Kasumi-1 (cell line): ENCODE data around the gene CFAP119.

Source experiments
- DNase-seq, 2 experiments: peaks; one replicate each; lab custom pipeline; 2025; lab: John Stamatoyannopoulos, UW

The CFAP119 gene

GRCh38 chr16:30762991-30763725 is 1.3 kb upstream of the CFAP119 start:
- DNase-seq = no peak

- peak; percentile 30 to 46 for DNase-seq
These were observed 385 bp downstream of the CFAP119 start for GRCh38 chr16:30761427-30761927.

DNA sequence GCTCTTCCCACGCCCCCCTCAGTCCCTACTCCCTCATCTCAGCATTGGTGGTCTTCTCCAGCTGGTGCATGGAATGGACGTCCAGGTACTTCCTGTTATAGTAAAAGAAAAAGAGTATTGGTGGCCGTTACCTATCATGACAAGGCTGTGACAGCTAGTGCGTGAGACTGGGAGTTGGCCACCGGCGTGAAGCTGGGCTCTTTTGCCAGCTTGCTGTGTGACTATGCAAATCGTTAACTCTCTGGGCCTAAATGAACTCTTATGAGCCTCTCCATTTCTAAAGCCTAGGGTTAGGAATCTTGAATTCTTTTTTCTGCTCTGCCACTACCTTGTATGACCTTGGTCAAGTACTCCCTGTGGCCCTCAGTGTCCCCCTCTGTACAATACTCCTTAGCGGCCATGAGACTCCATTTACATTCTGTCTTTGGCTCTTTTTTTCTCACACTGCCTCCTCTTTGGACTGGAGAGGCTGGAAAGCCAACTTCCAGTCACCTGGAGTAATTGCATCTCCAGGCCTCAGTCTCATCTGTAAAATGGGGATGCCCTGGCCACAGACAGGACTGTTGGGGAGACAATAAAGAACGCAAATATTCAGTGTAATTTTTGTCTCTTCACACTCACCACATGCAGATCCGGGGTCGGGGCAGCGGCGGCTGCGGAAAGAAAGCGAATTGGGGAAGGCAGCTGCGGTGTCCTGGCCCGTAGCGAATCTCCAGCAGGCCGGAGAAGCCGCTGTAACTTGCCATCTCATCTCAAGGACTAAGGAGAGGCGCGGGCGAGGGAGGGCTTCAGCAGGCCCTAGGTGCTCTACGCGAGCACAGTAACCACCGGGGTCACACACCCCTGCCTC is 1.1 kb downstream of the CFAP119 start:
- DNase-seq = no peak

DNA sequence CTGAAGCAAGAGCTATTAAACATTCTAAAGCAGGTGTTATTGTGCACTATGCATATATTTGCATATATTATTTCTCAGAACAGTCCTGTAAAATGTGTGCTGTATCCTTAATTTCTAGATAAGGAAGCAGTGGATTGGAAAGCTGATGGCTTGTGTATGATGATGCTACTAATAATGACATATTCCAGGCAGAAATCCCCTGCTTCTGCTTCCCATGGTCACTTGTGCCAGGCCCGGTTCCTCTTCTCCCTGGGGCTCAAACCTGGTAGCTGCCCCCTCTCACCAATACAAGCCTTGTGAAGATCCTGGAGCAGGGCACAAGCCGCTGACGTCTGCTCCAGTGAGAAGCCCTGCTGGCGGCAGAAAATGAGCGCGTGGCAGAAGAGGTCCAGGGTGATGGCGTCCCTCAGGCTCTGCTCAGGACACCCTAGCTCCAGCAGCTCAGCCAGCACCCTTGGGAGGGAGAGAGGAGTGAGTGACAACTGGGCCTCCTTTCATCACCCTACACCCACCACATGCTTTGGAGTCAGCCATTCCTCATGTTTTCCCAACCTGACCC is 1.8 kb downstream of the CFAP119 start:
- no peak for DNase-seq

GRCh38 chr16:30758988-30759491 is 2.8 kb downstream of the CFAP119 start:
- peak; percentile 70 to 82 for DNase-seq

DNA sequence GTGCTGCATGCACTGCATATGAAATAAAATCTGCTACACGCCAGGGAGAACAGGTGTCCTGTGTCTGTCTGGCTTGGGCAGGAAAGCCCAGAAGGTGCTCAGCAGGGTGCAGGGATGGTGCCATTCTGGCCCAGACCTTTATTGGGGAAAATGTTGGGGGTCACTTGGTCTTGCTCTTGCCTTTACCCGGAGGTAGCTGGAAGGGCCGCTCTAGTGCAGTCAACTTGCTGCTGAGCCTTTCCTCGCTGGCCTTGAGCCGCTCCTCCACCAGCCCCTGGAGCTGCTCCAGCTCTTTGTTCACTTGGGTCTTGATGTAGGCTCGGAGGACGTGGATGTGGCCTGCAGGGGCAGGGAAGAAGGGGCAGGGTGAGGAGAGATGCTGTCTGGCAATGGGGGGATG is 4.5 kb downstream of the CFAP119 start:
- no peak for DNase-seq

DNA sequence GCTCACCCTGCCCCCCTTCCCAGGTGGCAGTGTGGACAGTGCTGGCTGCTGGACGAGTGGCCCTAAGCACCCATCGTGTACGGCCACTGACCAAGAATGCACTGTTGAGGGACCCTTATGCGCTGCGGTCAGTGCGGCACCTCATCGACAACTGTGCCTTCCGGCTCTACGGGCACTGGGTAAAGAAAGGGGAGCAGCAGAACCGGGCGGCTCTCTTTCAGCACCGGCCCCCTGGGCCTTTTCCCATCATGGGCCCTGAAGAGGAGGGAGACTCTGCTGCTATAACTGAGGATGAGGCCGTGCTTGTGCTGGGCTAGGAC is 5.1 kb downstream of the CFAP119 start:
- DNase-seq = no peak

DNA sequence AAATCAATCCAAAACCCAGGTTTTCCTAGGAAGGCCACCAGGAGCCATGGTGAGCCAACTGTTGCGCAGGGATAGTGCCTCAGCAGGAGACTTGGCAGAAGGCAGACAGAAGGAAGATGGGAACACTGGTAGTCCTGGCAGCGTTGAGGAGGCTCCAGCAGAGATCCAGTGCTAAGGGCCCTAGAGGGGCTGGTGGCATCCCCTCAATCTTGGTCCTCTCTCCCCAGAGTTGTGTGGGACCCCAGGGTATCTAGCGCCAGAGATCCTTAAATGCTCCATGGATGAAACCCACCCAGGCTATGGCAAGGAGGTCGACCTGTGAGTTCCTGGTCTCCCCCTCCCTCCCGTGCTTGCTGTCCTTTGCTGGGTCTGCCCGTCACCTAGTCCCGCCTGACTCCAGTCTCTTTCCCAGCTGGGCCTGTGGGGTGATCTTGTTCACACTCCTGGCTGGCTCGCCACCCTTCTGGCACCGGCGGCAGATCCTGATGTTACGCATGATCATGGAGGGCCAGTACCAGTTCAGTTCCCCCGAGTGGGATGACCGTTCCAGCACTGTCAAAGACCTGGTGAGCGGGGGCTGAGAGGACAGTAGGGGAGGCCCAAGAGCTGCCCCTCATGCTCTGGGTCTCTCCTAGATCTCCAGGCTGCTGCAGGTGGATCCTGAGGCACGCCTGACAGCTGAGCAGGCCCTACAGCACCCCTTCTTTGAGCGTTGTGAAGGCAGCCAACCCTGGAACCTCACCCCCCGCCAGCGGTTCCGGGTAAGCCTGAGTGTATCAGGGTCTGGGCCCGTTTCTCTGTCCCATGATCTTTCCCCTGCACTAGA is 5.7 kb downstream of the CFAP119 start:
- DNase-seq = no peak

- no peak for DNase-seq
These were observed 8.3 kb downstream of the CFAP119 start for GRCh38 chr16:30753596-30753995.

DNA sequence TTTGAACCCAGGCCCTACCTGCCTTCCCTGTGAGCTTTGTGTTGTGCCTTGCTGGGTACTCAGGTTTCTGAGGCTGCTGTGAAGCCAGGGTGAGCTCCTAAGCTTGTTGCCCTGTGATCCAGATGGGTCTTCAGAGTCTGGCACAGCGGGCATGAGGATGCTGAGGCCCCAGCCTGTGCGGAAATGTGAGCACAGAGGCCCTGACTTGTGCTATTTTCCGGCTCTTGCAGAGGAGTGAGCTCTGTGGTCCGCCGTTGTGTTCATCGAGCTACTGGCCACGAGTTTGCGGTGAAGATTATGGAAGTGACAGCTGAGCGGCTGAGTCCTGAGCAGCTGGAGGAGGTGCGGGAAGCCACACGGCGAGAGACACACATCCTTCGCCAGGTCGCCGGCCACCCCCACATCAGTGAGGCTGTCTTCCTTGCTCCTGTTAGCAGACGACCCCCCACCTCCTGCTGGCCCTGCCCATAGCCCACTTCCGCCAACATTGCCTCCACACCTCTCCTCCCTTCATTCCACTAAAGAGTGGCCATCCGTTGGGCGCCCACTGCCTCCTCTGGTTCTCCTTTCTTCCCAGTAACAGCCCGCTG is 10.9 kb downstream of the CFAP119 start:
- no peak for DNase-seq

DNA sequence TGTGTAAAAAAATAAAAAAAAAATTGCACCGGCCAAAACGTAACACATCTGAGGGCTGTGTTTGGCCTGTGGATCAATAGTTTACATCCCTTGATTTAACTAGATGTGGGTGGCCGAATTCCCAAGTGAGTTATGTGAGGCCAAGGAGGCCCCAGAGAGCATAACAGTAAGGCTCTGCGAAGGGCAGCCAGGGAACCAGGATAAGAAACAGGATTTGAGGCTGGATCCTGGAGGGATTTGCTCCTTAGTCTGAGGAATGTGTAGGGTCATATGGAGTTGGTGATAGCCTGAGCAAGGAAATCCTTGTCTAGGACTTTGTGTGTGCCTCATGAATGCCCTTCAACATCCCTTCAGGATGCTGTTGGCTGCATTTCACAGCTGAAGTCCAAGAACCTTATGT is 11.7 kb downstream of the CFAP119 start:
- no peak for DNase-seq

- DNase-seq = no peak
These were observed 13.0 kb downstream of the CFAP119 start for GRCh38 chr16:30748634-30749445.

DNA sequence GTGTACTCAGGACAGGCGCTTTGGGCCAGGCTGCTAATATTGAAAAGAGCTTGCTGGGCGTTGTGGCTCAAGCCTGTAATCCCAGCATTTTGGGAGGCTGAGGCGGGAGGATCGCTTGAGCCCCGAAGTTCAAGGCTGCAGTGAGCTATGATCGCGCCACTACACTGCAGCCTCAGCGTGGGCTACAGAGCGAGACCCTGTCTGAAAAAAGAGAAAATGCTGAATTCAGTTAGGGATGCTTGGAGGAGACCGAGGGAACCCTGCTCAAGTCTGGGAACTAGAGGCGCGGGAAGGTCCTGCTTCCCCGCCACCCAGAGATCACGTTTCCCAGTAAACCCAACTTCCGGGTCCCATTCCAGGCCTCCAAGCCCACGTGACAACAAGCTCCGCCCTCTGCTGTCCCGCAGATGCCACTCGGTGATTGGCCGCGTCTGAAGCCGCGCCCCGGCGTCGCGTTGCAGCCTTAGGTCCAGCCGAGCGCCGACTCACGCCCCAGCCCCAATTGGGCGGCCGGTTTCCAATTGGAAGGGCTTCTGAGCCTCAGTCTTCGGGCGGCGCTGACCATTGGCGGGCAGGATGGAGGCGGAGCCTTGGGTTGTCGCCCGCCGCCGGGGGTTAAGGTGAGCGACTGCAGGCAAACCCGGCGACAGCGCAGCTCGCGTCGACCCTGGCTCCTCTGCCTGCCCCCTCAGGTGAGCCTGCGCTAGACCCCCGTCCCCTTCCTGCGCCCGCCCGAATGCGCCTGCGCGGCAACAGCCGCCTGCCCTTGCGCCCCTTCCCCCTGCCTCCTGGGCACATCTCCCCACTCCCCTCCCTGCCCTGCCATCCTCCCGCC is 13.8 kb downstream of the CFAP119 start, which contains the start of gene PHKG2:
TSS of gene PHKG2 (plus strand) at position 627 of the 835 bp plus-strand sequence. CDS start 396 bp downstream, outside the sequence.
- DNase-seq = peak; percentile 82 to 89

GRCh38 chr16:30747331-30747730 is 14.5 kb downstream of the CFAP119 start:
- no peak for DNase-seq

DNA sequence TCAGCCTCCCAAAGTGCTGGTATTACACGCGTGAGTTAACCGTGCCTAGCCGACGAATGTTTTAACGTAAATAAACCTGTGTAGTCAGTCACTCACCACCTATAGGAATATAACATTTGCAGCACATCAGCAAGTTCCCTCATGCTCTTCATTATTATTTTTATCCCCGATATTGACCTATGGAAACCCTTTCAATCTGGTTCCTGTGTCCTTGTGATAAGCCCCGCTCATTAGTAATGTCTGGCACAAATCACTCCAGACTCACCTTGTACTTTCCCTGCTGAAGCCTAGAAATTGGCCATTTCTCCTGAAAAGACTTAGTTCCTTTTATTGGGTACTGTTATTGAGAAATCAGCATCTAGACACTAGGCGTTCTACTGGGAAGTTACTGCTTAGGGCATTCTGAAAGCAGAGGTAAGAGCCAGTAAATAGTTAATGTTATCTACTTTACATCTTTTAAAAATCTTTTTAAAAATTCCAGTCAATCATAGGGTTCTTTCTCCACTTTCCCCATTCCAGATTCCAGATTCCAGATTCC is 15.2 kb downstream of the CFAP119 start:
- DNase-seq = no peak

- no peak for DNase-seq
These were observed 16.8 kb downstream of the CFAP119 start for GRCh38 chr16:30745082-30745481.

DNA sequence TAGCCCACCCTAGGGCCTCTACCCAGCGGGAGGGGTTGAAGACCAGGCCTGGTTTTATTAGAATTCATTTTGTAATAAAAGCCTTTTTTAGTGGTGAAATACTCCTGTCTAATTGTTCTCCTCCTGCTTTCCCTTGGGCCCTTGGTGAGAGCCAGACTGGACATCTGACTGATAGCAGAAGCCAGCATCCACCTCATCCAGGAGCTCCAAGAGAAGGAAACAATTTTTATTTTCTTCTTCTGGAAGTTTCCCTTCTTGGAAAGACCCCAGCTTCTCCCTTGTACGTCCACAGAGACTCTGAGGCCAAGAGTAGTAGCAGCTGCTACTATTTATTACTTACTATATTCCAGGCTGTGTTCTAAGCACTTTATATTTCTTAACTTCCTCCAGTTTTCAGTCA is 17.7 kb downstream of the CFAP119 start:
- no peak for DNase-seq

GRCh38 chr16:30743716-30744115 is 18.1 kb downstream of the CFAP119 start:
- no peak for DNase-seq

DNA sequence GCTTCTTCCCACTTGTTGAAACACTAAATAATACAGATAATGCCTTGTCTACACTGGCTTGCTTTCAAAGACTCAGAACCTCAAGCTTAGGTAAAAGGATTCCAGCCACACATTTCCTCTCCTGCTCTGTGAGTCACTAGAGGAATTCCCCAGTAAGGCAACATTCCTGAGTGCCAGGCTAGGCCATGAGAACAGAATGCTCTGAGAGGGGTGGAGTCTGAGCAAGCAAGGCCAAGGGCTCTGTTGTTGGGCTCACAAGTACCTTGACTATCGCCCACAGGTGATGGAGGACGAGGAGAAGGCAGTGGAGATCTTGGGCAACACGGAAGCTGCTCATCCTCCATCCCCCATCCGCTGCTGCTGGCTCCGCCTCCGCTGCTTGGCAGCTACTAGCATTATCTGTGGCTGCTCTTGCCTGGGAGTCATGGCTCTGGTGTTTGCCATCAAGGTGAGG is 20.4 kb downstream of the CFAP119 start:
- DNase-seq = no peak
